Left ventricle myocardium inferior (tissue), 1 donor: ENCODE data around the gene CCDC78. TPM values are rescaled to one million over a fixed set of nuclear protein-coding genes. Genes with fewer than 3 reads are reported as not detected.
"Not testable (repeated sequence)": the region's sequence is repeated elsewhere in the genome, so short reads cannot be mapped to it uniquely, and the experiment has no call there.

Experiments
- DNase-seq: peaks from one replicate; pipeline ENCODE4 v3.0.0-alpha.2; 2020
- H3K27ac ChIP-seq: fragments of 200-600 bp; replicated peaks from 2 replicates; pipeline ENCODE4 v1.8.0; 2021
- H3K27me3 ChIP-seq: fragments of 200-600 bp; 2 replicates; pipeline ENCODE4 v1.8.0; 2021; ENCODE audit warnings: low read depth
- H3K36me3 ChIP-seq: fragments of 200-600 bp; 2 replicates; pipeline ENCODE4 v1.8.0; 2021
- H3K4me1 ChIP-seq: fragments of 200-600 bp; 2 replicates; pipeline ENCODE4 v1.8.0; 2021
- H3K4me3 ChIP-seq: fragments of 200-600 bp; 2 replicates; pipeline ENCODE4 v1.8.0; 2021; ENCODE audit warnings: mild to moderate bottlenecking, moderate library complexity
- H3K9me3 ChIP-seq: fragments of 200-600 bp; replicated peaks from 2 replicates; pipeline ENCODE4 v1.8.0; 2021
- intact Hi-C: fragments of 100-400 bp; cut with micrococcal nuclease; formaldehyde crosslinking; loops from one replicate; pipeline ENCODE4 v1.11.0; 2022
- total RNA-seq: library from RNA; stranded (reverse); fragmentation: NEBNext Ultra II Directional; extraction: Animal tissue kit (Norgen Biotek cat#: 25700); gene quantifications from one replicate; pipeline ENCODE4 v1.2.1, GENCODE V29; 2021
- TF ChIP-seq, protein P1 (sequence below): fragments of 200-600 bp; IDR thresholded peaks from 2 replicates; pipeline ENCODE4 v1.8.0; 2021; ENCODE audit warnings: antibody characterized with exemption, mild to moderate bottlenecking, borderline replicate concordance
- donor health status: DM: no; HTN: yes; CAD: no; lungs with severe emphysema.

CCDC78 gene
- total RNA-seq, 1 donor from 2014 or later, result 0.49 TPM

DNA sequence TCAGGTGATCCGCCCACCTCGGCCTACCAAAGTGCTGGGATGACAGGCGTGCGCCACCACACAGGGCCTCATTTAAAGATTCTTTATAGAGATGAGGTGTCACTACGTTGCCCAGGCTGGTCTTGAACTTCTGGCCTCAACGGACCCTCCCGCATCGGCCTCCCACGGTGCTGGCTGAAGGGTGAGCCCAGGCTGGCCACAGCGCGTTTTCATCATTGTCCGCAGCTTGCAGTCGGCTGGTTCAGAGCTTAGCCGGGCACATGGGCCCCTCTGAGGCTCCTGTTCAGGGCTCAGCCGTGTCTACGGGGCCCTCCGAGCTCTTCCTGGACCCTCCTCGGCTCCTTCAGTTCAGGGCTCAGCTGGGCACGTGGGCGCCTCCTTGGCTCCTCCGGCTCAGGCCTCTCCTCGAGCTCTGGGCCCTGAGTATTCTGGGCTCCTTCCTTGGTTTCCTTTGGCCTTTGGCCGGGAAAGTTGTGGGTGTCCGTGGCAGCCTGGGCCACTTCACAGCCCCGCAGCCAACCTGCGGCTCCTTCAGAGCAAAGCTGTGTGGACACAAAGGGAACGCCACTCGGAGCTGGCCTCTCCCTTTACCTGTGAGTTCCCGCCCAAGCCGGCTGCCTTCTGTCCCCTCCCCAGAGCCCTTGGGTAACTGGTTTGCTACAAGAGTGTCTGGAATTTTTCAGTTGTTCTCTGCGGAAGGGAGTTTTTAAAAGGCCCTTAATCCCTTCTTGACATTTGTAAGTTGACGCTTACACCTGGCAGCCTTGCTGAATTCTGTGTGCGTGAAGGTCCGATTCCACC is 33.1 kb upstream of the CCDC78 start:
- intact Hi-C loops, result no loop called here
- H3K27me3 ChIP-seq, result peaks cover 46% of the 10 kb centered on the region
- TF ChIP-seq, protein P1, sequence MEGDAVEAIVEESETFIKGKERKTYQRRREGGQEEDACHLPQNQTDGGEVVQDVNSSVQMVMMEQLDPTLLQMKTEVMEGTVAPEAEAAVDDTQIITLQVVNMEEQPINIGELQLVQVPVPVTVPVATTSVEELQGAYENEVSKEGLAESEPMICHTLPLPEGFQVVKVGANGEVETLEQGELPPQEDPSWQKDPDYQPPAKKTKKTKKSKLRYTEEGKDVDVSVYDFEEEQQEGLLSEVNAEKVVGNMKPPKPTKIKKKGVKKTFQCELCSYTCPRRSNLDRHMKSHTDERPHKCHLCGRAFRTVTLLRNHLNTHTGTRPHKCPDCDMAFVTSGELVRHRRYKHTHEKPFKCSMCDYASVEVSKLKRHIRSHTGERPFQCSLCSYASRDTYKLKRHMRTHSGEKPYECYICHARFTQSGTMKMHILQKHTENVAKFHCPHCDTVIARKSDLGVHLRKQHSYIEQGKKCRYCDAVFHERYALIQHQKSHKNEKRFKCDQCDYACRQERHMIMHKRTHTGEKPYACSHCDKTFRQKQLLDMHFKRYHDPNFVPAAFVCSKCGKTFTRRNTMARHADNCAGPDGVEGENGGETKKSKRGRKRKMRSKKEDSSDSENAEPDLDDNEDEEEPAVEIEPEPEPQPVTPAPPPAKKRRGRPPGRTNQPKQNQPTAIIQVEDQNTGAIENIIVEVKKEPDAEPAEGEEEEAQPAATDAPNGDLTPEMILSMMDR, result no peak
- H3K9me3 ChIP-seq, result no peaks in the 10 kb centered on the region
- H3K4me3 ChIP-seq, result no peak overlapping the region
- H3K27ac ChIP-seq, result no peak overlapping the region
- H3K36me3 ChIP-seq, result no peaks in the 10 kb centered on the region
- H3K4me1 ChIP-seq, result no peaks in the 10 kb centered on the region
- DNase-seq, result no peak

DNA sequence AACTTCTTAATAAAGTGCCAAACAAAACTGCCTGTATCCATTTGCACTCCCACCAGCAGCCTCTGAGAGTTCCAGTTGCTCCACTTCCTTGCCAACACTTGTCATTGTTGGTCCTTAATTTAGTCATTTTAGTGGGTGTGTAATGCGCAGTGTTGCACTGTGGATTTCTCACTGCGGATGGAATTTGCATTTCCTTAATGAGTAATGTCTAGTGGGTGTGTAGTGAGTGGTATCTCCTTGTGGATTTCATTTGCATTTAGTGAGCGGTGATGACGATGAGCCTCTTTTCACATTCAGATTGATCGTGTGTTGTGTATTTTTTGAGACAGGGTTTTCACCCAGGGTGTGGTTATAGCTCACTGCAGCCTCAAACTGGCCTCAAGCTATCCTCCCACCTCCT is 30.2 kb upstream of the CCDC78 start:
- intact Hi-C loops, result no loop called here
- no peaks in the 10 kb centered on the region for H3K9me3 ChIP-seq
- no peaks in the 10 kb centered on the region for H3K4me1 ChIP-seq
- TF ChIP-seq, protein P1, result no peak
- H3K27ac ChIP-seq, result no peak overlapping the region
- H3K4me3 ChIP-seq, result no peak overlapping the region
- H3K27me3 ChIP-seq, result peaks cover 44% of the 10 kb centered on the region
- H3K36me3 ChIP-seq, result no peaks in the 10 kb centered on the region
- no peak for DNase-seq

DNA sequence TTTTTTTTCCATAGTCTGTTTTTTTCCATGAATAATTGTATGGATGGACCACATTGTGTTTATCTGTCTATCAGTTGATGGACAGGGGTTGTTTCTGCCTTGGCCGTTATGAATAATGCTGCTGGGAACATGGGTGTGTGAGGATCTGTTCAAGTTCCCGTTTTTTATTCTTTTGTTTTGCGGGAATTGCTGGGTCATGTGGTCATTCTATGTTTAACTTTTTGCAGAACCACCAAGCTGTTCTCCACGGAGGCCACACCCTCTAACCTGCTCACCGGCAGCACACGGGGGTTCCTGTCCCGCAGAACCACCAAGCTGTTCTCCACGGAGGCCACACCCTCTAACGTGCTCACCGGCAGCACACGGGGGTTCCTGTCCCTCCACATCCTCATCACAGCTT is 28.4 kb upstream of the CCDC78 start:
- H3K27ac ChIP-seq, result no peak overlapping the region

DNA sequence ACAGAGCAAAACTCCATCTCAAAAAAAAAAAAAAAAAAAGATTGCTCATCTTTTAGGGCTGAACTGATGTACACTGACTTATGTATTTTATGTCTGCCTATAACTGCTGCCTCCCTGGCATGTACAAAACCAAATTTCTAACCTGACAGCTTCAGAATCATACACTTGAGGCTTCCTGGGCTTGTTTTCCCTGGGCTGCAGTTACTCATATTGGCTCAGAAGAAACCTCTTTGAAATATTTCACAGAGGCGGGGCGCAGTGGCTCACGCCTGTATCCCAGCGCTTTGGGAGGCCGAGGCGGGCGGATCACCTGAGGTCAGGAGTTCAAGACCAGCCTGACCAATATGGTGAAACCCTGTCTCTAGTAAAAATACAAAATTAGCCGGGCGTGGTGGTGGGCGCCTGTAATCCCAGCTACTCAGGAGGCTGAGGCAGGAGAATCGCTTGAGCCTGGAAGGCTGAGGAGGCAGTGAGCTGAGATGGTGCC is 27.9 kb upstream of the CCDC78 start:
- H3K27me3 ChIP-seq, result peaks cover 34% of the 10 kb centered on the region
- H3K36me3 ChIP-seq, intact Hi-C loops, H3K27ac ChIP-seq, DNase-seq, H3K9me3 ChIP-seq, H3K4me1 ChIP-seq, H3K4me3 ChIP-seq: not testable (repeated sequence)

More for the DNA sequence above, 28.4 kb upstream of the CCDC78 start:
- peaks cover 34% of the 10 kb centered on the region for H3K27me3 ChIP-seq
- H3K4me1 ChIP-seq, result no peaks in the 10 kb centered on the region
- no peak for DNase-seq
- TF ChIP-seq, protein P1, result no peak
- H3K4me3 ChIP-seq, result no peak overlapping the region
- intact Hi-C loops, result no loop called here
- no peaks in the 10 kb centered on the region for H3K36me3 ChIP-seq
- H3K9me3 ChIP-seq, result no peaks in the 10 kb centered on the region

DNA sequence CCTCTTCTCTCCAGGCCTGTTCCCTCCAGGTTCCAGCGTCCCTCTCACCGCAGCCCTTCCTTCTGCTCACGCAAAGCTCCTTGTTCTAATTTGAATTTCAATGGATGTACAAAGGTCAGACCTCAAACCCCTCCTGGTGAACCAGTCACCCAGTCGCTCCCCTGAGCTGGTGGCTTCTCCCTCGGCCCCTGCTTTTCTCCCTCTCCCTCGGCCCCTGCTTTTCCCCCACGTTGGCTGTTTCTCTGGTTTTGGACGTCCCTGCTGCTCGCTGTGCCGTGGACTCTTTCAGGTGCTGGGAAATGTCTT is 25.7 kb upstream of the CCDC78 start:
- Histone ChIP-seq H3K36me3 (no peaks in the 10 kb centered on the region), H3K4me3 (no peak overlapping the region), H3K4me1 (no peaks in the 10 kb centered on the region), H3K9me3 (no peaks in the 10 kb centered on the region), H3K27ac (no peak overlapping the region), H3K27me3 (peaks cover 34% of the 10 kb centered on the region)
- no peak for DNase-seq
- TF ChIP-seq, protein P1, result no peak
- intact Hi-C loops, result no loop called here
